Sciatic nerve (tissue), 2 donors: ENCODE measurements around the gene ARHGDIG. TPM values are rescaled to one million over a fixed set of nuclear protein-coding genes. Genes with fewer than 3 reads are reported as not detected.
A peak's percentile ranks its signal among the peaks of the same experiment; 100 is the strongest.
"Not testable (repeated sequence)": the region's sequence is repeated elsewhere in the genome, so short reads cannot be mapped to it uniquely, and the experiment has no call there.

Experiments
- ATAC-seq: fragments of 200-7000 bp; cut with Tn5 transposase; one replicate; pipeline ENCODE4 v1.9.1; 2020; ENCODE audit warnings: mild to moderate bottlenecking, moderate library complexity
- DNase-seq: peaks from one replicate; pipeline ENCODE4 v3.0.0-alpha.2; 2020; ENCODE audit warnings: low spot score
- intact Hi-C: fragments of 100-400 bp; cut with DNase I; formaldehyde crosslinking; loops from one replicate; pipeline ENCODE4 v1.14.2; 2022
- total RNA-seq: library from RNA; stranded (reverse); fragmentation: NEBNext Ultra II Directional; extraction: Animal tissue kit (Norgen Biotek cat#: 25700); gene quantifications from one replicate; pipeline ENCODE4 v1.2.1, GENCODE V29; 2021
- donor health status: DM: no; HTN: no; CAD: no.
- donor health status: DM: no; HTN: no; CAD: no.

Gene ARHGDIG
- total RNA-seq, 1 donor from 2014 or later = 0.94 TPM

- DNase-seq (no peak), ATAC-seq (no peak)
- intact Hi-C loops = no loop called here
These were observed 18.2 kb upstream of the ARHGDIG start for GRCh38 chr16:262121-262745.

- no peak for ATAC-seq
These were observed 17.1 kb upstream of the ARHGDIG start for GRCh38 chr16:263182-263774.

GRCh38 chr16:263944-264343 lies 16.4 kb upstream of the ARHGDIG start:
- no peak for DNase-seq
- no peak for ATAC-seq
- intact Hi-C loops = no loop called here

More at GRCh38 chr16:263182-263774, 17.1 kb upstream of the ARHGDIG start:
- DNase-seq = no peak
- intact Hi-C loops = no loop called here

GRCh38 chr16:264440-264951 lies 15.9 kb upstream of the ARHGDIG start:
- no peak for DNase-seq
- intact Hi-C loops = no loop called here
- no peak for ATAC-seq

- DNase-seq (no peak), ATAC-seq (no peak)
- intact Hi-C loops = no loop called here
These were observed 15.3 kb upstream of the ARHGDIG start for GRCh38 chr16:265002-265529.

GRCh38 chr16:265711-266110 lies 14.7 kb upstream of the ARHGDIG start:
- DNase-seq = no peak
- ATAC-seq = peak; percentile 17
- intact Hi-C loops = no loop called here

GRCh38 chr16:266258-267164 lies 13.9 kb upstream of the ARHGDIG start:
- no peak for ATAC-seq
- no peak for DNase-seq

GRCh38 chr16:267562-267961 lies 12.8 kb upstream of the ARHGDIG start:
- intact Hi-C loops, ATAC-seq, DNase-seq: not testable (repeated sequence)

More at GRCh38 chr16:266258-267164, 13.9 kb upstream of the ARHGDIG start:
- intact Hi-C loops = no loop called here

GRCh38 chr16:268141-269053 lies 12.0 kb upstream of the ARHGDIG start:
- ATAC-seq (no peak), DNase-seq (no peak)
- intact Hi-C loops = no loop called here

- DNase-seq = no peak
- no peak for ATAC-seq
- intact Hi-C loops = no loop called here
These were observed 11.2 kb upstream of the ARHGDIG start for GRCh38 chr16:269061-269796.

GRCh38 chr16:270381-271255 lies 9.8 kb upstream of the ARHGDIG start:
- ATAC-seq (no peak), DNase-seq (no peak)
- intact Hi-C loops = no loop called here

- ATAC-seq (no peak), DNase-seq (no peak)
- intact Hi-C loops = no loop called here
These were observed 7.5 kb upstream of the ARHGDIG start for GRCh38 chr16:272633-273546.

- intact Hi-C loops = no loop called here
- ATAC-seq = no peak
- no peak for DNase-seq
These were observed 6.6 kb upstream of the ARHGDIG start for GRCh38 chr16:273547-274421.

GRCh38 chr16:275041-275641 lies 5.2 kb upstream of the ARHGDIG start:
- intact Hi-C loops = no loop called here
- no peak for DNase-seq
- no peak for ATAC-seq

GRCh38 chr16:275786-276232 lies 4.6 kb upstream of the ARHGDIG start, which contains the start of gene RGS11:
RGS11 (minus strand) TSS chr16:275944; CDS start chr16:275911, 33 bp downstream.
- intact Hi-C loops = no loop called here
- DNase-seq (no peak), ATAC-seq (peak; percentile 8)
